Nephron (organoid): ENCODE results near the gene NAPA.

Source experiments
- H3K27ac Mint-ChIP-seq, 3 experiments: 2 replicates each; pipeline ENCODE4 v1.8.0; 2020; ENCODE audit warnings: mixed read lengths in 3 of 3, mild to moderate bottlenecking in 2 of 3, moderate library complexity in 1 of 3
- H3K27me3 Mint-ChIP-seq: 2 replicates; pipeline ENCODE4 v1.8.0; 2021; ENCODE audit warnings: low read depth, mild to moderate bottlenecking, moderate library complexity, mixed read lengths
- H3K36me3 Mint-ChIP-seq: 2 replicates; pipeline ENCODE4 v1.8.0; 2020; ENCODE audit warnings: low read depth, mixed read lengths
- H3K4me1 Mint-ChIP-seq: 2 replicates; pipeline ENCODE4 v1.8.0; 2020; ENCODE audit warnings: mixed read lengths
- H3K4me3 Mint-ChIP-seq, 3 experiments: 2 replicates each; pipeline ENCODE4 v1.8.0; 2020; ENCODE audit warnings: mild to moderate bottlenecking in 3 of 3, mixed read lengths in 3 of 3, moderate library complexity in 2 of 3
- H3K9me3 Mint-ChIP-seq: 2 replicates; pipeline ENCODE4 v1.8.0; 2020; ENCODE audit warnings: mixed read lengths
- CTCF ChIP-seq, 3 experiments: fragments of 200-600 bp; sonication (generic); IDR thresholded peaks; one replicate each; pipeline ENCODE4 v1.5.0; 2021; ENCODE audit warnings: antibody characterized with exemption in 3 of 3; ENCODE audit not compliant: unreplicated experiment in 3 of 3

The NAPA gene

GRCh38 chr19:47514869-47515588 lies at the start of gene NAPA:
Gene NAPA (minus strand): TSS chr19:47515063. CDS start chr19:47514940, 123 bp downstream.
- H3K9me3 Mint-ChIP-seq, result no peaks in the 10 kb centered on the region

GRCh38 chr19:47564081-47564480 lies 49.2 kb upstream of the NAPA start:
- H3K4me1 Mint-ChIP-seq, result no peaks in the 10 kb centered on the region
- no peaks in the 10 kb centered on the region for H3K36me3 Mint-ChIP-seq
- H3K4me3 Mint-ChIP-seq, result no peak overlapping the region
- H3K27me3 Mint-ChIP-seq, result peaks cover 4% of the 10 kb centered on the region
- no peak overlapping the region for H3K27ac Mint-ChIP-seq
- no peak for TF ChIP-seq CTCF (IDR thresholded peaks at IDR 0.05; ENCODE audit: unreplicated experiment in 3 of 3)
- no peaks in the 10 kb centered on the region for H3K9me3 Mint-ChIP-seq

More at GRCh38 chr19:47514869-47515588, at the start of gene NAPA:
- Mint-ChIP-seq H3K4me3 (peak within 1 kb of the TSS; percentile 97 to 99 (median 98)), H3K27ac (peak within 1 kb of the TSS; percentile 83 to 98 (median 97)), H3K4me1 (peaks cover 55% of the 10 kb centered on the region), H3K27me3 (peaks cover 16% of the 10 kb centered on the region), H3K36me3 (no peaks in the 10 kb centered on the region)
- TF ChIP-seq CTCF (IDR thresholded peaks at IDR 0.05; ENCODE audit: unreplicated experiment in 3 of 3), result no peak

GRCh38 chr19:47561440-47562057 lies 46.7 kb upstream of the NAPA start:
- Mint-ChIP-seq H3K4me3 (no peak overlapping the region), H3K9me3 (no peaks in the 10 kb centered on the region), H3K4me1 (no peaks in the 10 kb centered on the region), H3K27ac (no peak overlapping the region), H3K27me3 (peaks cover 10% of the 10 kb centered on the region), H3K36me3 (no peaks in the 10 kb centered on the region)
- TF ChIP-seq CTCF (IDR thresholded peaks at IDR 0.05; ENCODE audit: unreplicated experiment in 3 of 3), result no peak

GRCh38 chr19:47560999-47561398 lies 46.1 kb upstream of the NAPA start:
- Mint-ChIP-seq H3K4me3 (no peak overlapping the region), H3K27ac (no peak overlapping the region), H3K36me3 (no peaks in the 10 kb centered on the region), H3K9me3 (no peaks in the 10 kb centered on the region), H3K4me1 (no peaks in the 10 kb centered on the region), H3K27me3 (peaks cover 10% of the 10 kb centered on the region)
- no peak for TF ChIP-seq CTCF (IDR thresholded peaks at IDR 0.05; ENCODE audit: unreplicated experiment in 3 of 3)

- H3K9me3 Mint-ChIP-seq, result no peaks in the 10 kb centered on the region
- no peaks in the 10 kb centered on the region for H3K4me1 Mint-ChIP-seq
- H3K36me3 Mint-ChIP-seq, result no peaks in the 10 kb centered on the region
- no peak overlapping the region for H3K4me3 Mint-ChIP-seq
- no peak for TF ChIP-seq CTCF (IDR thresholded peaks at IDR 0.05; ENCODE audit: unreplicated experiment in 3 of 3)
- peaks cover 14% of the 10 kb centered on the region for H3K27me3 Mint-ChIP-seq
- H3K27ac Mint-ChIP-seq, result no peak overlapping the region
Observed at GRCh38 chr19:47550129-47550528, 35.3 kb upstream of the NAPA start.
